ENCODE measurements around the gene GRM7. TPM values are rescaled to one million over a fixed set of nuclear protein-coding genes. Genes with fewer than 3 reads are reported as not detected.

GRM7 gene
- total and polyA plus RNA-seq, 9 donors: 0.18 to 0.85 (median 0.26) TPM; not detected in 3

DNA sequence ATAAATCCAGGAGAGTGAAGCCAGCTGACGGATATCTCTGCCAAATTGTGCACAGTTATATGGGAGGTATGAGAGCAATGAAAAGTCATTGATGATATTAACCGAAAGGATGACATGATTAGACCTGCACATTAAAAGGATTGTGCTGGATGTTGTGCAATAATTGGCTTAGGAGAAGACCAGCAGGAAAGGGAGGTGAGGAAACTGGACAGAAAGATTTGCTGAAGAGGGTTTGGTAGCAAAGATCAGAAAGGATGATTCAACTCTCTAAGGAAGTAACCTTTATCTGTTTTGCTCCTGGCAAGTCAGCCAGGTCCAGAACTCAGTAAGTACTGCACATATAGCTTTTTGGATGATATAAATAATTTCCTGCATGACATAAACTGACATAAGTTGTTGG lies 704.7 kb downstream of the GRM7 start:
- no peak overlapping the region for H3K27ac ChIP-seq
- H3K4me3 ChIP-seq: no peak overlapping the region
- no peaks in the 10 kb centered on the region for H3K27me3 ChIP-seq
- no peaks in the 10 kb centered on the region for H3K4me1 ChIP-seq (ENCODE audit: insufficient read depth)
- 56 to 85% (median 73%) methylated on average over 2 of the region's 2 CpGs for WGBS, 3 donors
- H3K36me3 ChIP-seq: no peaks in the 10 kb centered on the region
- no peak for DNase-seq
- intact Hi-C loops (cut with DNase I): no loop called here
- TF ChIP-seq, protein P1, sequence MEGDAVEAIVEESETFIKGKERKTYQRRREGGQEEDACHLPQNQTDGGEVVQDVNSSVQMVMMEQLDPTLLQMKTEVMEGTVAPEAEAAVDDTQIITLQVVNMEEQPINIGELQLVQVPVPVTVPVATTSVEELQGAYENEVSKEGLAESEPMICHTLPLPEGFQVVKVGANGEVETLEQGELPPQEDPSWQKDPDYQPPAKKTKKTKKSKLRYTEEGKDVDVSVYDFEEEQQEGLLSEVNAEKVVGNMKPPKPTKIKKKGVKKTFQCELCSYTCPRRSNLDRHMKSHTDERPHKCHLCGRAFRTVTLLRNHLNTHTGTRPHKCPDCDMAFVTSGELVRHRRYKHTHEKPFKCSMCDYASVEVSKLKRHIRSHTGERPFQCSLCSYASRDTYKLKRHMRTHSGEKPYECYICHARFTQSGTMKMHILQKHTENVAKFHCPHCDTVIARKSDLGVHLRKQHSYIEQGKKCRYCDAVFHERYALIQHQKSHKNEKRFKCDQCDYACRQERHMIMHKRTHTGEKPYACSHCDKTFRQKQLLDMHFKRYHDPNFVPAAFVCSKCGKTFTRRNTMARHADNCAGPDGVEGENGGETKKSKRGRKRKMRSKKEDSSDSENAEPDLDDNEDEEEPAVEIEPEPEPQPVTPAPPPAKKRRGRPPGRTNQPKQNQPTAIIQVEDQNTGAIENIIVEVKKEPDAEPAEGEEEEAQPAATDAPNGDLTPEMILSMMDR (IDR thresholded peaks at IDR 0.05): no peak
- TF ChIP-seq POLR2A (IDR thresholded peaks at IDR 0.05) (no peak), EP300 (IDR thresholded peaks at IDR 0.05) (no peak)
- H3K9me3 ChIP-seq: no peaks in the 10 kb centered on the region

DNA sequence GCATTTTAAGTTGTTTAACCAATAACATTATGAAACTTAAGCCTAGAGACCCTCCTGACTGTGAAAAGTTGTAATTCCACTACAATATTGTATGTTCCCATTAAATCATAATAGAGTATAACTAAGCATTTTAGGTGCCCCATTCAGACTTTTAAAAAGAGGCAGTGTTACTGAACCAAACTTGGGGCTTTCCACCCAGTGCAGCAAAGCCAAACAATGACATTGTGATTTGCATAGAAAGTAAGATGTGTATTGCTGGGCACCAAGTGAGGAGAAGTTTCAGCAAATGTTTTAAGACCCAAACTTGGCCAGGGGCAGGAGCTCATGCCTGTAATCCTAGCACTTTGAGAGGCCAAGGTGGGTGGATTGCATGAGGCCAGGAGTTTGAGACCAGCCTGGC lies 706.2 kb downstream of the GRM7 start:
- intact Hi-C loops (cut with DNase I): no loop called here
- no peaks in the 10 kb centered on the region for H3K4me1 ChIP-seq (ENCODE audit: insufficient read depth)
- no peak for DNase-seq

GRCh38 chr3:7568526-7569184 lies 707.7 kb downstream of the GRM7 start:
- WGBS, 3 donors: 97 to 98% (median 98%) methylated on average over 27 to 34 of the region's 34 CpGs
- Histone ChIP-seq H3K4me1 (ENCODE audit: insufficient read depth) (no peaks in the 10 kb centered on the region), H3K27me3 (no peaks in the 10 kb centered on the region), H3K4me3 (no peak overlapping the region), H3K9me3 (no peaks in the 10 kb centered on the region), H3K27ac (no peak overlapping the region), H3K36me3 (no peaks in the 10 kb centered on the region)
- DNase-seq: no peak
- no peak for TF ChIP-seq EP300 (IDR thresholded peaks at IDR 0.05)
- intact Hi-C loops (cut with DNase I): no loop called here

More for the DNA sequence above, 706.2 kb downstream of the GRM7 start:
- Histone ChIP-seq H3K27me3 (no peaks in the 10 kb centered on the region), H3K4me3 (no peak overlapping the region), H3K9me3 (no peaks in the 10 kb centered on the region), H3K27ac (no peak overlapping the region), H3K36me3 (no peaks in the 10 kb centered on the region)
- TF ChIP-seq EP300 (IDR thresholded peaks at IDR 0.05): no peak
- TF ChIP-seq, protein P1 (IDR thresholded peaks at IDR 0.05): no peak
- TF ChIP-seq POLR2A (IDR thresholded peaks at IDR 0.05): no peak

DNA sequence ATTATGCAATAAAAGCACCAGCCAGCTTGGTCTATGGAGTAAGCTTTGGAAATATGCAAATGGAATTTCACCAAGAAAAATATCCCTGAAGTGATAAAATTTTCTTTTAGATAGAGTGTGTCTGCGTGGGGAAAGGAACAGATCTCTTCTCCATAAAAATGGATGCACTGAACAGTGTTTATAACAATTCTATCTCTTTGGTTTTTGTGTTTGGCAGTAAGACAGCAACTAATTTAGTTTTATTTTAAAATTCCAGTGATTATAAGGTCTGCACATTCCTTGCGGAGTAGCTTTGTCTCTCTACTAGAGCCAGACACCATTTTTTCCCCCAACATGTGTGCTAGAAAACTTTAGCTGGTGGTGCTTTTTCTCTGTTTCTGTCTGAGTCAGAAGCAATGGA lies 712.4 kb downstream of the GRM7 start:
- WGBS, 3 donors: 8 to 9% (median 9%) methylated on average over 2 of the region's 2 CpGs
- DNase-seq: no peak
- H3K4me1 ChIP-seq (ENCODE audit: insufficient read depth): peaks cover 2% of the 10 kb centered on the region
- no peak overlapping the region for H3K4me3 ChIP-seq
- H3K27ac ChIP-seq: no peak overlapping the region
- TF ChIP-seq EP300 (IDR thresholded peaks at IDR 0.05) (no peak), POLR2A (IDR thresholded peaks at IDR 0.05) (no peak)
- TF ChIP-seq, protein P1 (IDR thresholded peaks at IDR 0.05): no peak
- H3K27me3 ChIP-seq: no peaks in the 10 kb centered on the region
- no peaks in the 10 kb centered on the region for H3K9me3 ChIP-seq
- no peaks in the 10 kb centered on the region for H3K36me3 ChIP-seq
- intact Hi-C loops (cut with DNase I): no loop called here

- WGBS, 3 donors: 25 to 30% (median 29%) methylated on average over 5 of the region's 5 CpGs
- no peaks in the 10 kb centered on the region for H3K27me3 ChIP-seq
- intact Hi-C loops (cut with DNase I): no loop called here
- H3K36me3 ChIP-seq: no peaks in the 10 kb centered on the region
- no peak overlapping the region for H3K27ac ChIP-seq
- H3K4me3 ChIP-seq: no peak overlapping the region
- TF ChIP-seq POLR2A (IDR thresholded peaks at IDR 0.05) (no peak), EP300 (IDR thresholded peaks at IDR 0.05) (no peak)
- TF ChIP-seq, protein P1 (IDR thresholded peaks at IDR 0.05): no peak
- no peak for DNase-seq
- H3K9me3 ChIP-seq: no peaks in the 10 kb centered on the region
- H3K4me1 ChIP-seq (ENCODE audit: insufficient read depth): peaks cover 2% of the 10 kb centered on the region
These were observed 713.5 kb downstream of the GRM7 start for GRCh38 chr3:7574435-7574834.
